Lower leg skin (tissue), 3 donors: Measurements from ENCODE around the gene CDC42.
A peak's percentile ranks its signal among the peaks of the same experiment; 100 is the strongest.

Experiments
- CTCF ChIP-seq, 3 donors: fragments of 450-650 bp; IDR thresholded peaks; one replicate each; pipeline ENCODE4 v1.5.1; 2016; ENCODE audit warnings: antibody characterized with exemption in 3 of 3, mild to moderate bottlenecking in 3 of 3, moderate library complexity in 2 of 3
- POLR2A ChIP-seq, 2 donors: fragments of 450-650 bp; IDR thresholded peaks; one replicate each; pipeline ENCODE4 v1.6.1; 2016 to 2017; ENCODE audit warnings: antibody characterized with exemption in 2 of 2, mild to moderate bottlenecking in 1 of 2, moderate library complexity in 1 of 2

DNA sequence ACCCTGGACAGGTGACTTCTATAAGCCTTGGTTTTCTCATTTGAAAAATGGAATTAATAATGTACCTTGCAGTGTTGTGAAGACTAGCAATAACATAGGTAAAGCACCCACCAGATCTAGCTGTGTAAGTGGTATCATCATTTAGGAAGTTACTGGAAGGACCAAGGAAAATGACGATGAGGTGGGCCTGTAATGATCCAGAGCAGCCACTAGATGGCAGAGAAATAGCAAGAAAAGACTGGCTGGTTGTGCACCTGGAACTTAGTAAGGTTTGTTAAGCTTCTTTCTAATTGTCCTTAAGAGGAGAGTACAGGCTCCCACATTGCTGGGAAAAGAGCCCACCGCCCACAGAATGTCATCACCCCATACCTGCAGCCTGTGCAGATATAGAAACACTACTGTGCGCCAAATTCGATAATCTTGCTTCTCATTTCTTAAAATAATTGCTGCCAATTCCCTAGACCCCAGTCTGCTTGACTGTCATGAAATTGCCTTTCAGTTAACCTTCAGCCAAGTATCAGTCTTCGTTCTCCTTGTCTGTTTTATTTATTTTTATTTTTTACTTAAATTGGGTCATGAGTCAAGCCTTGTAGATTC lies 53.2 kb downstream of the CDC42 start:
- TF ChIP-seq CTCF (IDR thresholded peaks at IDR 0.05) (peak in 1 of 3 donors; percentile 63), POLR2A (IDR thresholded peaks at IDR 0.05) (no peak)
